GM21619 (cell line): ENCODE results near the gene HELB.

Experiments used
- ATAC-seq: cut with Tn5 transposase; IDR thresholded peaks from one replicate; pipeline ENCODE4 v1.9.1; 2021; ENCODE audit not compliant: unreplicated experiment

The HELB gene

DNA sequence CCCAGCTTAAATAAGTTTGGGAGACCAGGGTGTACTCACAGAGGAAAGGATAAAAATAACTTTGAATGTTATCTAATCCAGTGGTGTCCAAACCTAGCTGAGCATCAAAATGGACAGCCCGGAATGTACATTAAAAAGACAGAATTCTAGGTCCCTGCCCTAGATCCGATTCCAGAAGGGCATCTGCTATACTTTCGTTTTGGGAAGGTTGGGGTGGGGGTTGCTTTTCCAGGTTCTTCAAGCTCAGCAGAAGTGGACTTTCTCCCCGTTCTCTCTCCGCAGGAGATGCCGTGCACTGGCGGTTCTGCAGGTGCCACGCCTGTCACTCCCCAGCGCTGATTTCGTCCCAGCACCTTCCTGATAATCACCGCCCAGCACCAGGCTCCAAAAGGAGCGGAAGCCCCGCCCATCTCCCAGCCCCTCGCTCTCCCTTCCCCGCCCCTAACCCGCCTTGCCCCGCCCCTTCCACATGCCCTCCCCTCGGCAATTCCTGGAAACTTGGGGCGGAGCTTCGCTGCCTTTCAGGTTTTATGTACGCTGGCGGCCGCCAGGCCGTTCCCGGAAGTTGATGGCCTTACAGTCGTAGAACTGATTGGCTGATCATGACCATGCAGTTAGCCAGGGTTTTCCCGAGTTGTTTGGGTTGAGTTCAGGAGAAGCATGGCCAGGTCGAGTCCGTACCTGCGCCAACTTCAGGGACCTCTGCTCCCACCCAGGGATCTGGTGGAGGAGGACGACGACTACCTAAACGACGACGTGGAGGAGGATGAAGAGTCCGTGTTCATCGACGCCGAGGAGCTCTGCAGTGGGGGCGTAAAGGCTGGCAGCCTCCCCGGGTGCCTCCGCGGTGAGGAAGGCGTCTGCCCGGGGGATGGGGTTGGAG is at the start of gene HELB:
TSS of gene HELB (plus strand) at position 550 of the 883 bp plus-strand sequence. CDS start at position 661, 111 bp downstream.
- peak; percentile 92 for ATAC-seq

DNA sequence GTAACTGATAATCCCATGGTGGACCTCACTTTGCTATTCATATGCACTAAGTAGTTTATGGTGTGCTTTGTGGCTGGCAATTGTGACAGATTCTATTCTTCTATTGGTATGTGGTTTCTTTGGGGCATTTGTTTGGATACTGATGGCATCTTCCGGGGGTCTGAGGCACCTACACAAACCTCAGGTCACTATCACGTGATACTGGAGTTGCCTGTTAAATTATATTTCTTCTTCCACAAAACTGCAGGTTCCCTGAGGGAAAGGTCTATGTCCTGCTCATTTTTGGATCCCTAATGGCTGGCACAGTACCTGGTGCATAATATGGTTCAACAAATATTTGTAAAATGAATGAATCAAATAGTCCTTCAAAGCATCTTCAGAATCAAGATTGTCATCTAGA is 49.5 kb upstream of the HELB start:
- no peak for ATAC-seq

DNA sequence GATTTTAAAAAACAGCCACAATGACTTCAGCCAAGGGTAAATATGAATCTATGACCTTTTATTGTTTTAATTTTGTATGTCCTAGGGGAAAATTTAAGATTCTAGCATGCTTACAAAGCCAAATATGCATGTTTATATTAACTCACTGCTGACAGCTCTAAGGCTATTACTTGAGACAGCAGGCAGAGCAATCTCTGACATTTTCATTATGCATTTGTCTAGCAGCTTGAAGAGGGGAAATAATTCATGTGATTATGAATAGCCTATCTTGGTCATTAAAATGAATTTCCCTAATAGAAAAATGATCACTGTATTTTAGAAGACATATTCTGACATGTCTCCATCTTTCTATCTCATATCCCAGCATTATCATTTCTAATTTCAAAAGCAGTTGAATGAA is 46.6 kb upstream of the HELB start:
- no peak for ATAC-seq

DNA sequence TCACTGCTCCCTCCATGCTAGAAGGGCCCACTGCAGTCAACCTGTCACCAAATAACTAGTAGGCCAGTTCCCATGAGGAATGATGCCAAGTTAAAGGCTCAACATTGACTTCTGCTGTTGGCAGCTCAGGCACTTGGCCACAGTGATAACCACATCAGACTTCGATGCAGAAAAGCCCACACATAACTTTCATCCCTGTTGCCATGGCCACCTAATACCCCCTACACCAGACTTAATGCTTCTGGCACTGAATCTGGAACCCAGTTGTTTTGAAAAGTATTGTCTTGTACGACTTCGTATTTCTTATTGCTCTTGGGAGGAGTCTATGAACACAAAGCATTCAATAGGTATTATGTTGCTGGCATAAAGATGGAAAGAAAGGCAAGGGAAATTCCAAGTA is 44.3 kb upstream of the HELB start:
- ATAC-seq: no peak

DNA sequence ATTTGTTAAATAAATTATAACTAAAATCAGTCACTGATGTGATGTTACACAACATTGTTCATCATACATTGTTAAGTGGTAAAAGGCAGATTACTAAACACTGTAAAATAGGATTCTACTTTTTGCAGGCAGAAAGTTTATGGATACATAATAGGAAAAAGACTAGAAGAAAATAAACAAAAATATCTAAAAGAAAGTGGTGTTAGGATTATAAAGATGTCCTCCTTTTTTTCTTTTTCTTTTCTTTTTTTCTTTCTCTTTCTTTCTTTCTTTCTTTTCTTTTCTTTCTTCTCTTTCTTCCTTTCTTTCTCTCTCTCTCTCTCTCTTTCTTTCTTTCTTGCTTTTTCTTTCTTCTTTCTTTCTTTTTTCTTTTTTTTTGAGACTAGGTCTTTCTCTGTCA is 39.6 kb upstream of the HELB start:
- ATAC-seq: no peak

DNA sequence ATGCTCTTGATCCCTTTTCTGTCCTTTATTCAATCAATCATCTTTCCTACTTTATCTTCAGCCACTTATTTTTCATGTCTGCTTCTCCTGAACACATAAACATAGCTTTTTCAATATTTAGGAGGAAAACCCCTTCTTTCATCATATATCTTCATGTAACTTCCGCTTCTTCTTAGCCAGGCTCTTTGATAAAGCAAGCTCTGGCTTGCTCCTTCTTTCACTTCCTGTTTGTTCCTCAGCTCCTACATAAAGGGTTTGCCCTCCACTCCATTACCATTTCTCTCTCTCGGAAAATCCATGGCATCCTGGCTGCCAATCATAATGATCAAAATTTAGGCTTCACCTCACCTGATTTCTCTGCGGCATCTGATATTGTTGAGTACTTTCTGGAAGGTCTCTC is 33.7 kb upstream of the HELB start:
- ATAC-seq: no peak

DNA sequence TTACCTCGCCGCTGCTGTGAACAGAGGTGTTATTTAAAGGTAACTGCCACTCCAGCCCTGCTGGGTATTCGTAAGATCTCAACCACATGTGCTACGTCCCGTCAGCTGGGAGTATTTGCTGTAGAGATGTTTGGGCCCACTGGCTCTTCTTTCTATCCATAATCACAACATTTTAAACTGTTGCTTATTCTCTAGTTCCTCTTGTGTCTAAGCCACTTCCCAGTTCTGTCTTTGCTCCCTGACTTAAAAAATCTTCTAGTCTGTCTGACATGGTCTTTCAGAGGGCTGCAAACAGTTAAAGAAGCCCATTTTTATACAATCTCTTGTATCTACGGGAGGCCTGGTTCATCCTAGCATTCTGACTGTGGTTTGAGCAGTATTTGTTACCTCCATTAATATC is 33.2 kb upstream of the HELB start:
- ATAC-seq: no peak

DNA sequence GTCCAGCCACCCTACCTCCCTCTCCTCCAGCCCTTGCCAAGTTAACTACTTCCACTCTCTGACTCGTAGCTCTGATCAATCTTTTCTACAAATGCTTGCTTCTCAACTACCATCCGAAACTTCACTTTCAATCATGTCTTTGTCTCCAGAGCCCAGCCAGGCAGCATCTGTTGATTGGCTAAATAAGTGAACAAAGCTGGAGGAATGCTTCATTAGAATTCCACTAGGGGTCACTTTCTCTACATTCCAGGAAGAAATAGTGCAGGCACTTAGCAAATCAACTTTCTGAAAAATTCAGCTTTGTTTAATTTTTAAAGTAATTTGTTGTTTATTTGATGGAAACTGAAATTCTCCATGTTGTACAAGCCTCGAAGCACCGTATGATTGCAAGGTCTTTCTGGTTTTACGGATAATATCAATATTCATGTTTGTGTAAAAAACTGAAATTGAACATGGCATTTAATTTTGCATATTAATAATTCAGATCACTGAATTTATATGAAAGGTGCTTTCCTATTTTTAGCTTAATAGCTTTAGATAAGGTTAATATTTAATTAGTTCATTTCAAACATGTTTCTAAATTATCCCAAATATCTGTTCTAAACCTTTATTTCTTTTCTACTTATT is 32.4 kb upstream of the HELB start:
- ATAC-seq: no peak

DNA sequence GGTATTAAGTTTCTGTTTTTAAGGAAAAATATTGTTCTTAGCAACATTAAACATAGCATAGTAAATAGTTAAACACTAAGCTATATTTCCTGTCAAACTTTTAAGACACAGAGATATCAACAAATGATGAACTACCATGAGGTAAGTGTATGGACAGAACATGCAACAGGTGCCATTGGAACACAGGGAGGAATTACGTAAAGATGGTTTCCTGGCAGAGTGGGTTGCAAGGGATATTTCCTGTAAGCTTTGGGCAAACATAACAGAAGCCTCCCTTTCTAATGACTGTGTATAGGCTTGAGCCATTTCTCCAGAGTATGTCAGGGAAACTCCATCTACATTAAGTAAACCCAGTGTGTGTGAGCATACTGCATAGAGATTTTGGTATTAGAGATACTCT is 31.7 kb upstream of the HELB start:
- ATAC-seq: no peak

DNA sequence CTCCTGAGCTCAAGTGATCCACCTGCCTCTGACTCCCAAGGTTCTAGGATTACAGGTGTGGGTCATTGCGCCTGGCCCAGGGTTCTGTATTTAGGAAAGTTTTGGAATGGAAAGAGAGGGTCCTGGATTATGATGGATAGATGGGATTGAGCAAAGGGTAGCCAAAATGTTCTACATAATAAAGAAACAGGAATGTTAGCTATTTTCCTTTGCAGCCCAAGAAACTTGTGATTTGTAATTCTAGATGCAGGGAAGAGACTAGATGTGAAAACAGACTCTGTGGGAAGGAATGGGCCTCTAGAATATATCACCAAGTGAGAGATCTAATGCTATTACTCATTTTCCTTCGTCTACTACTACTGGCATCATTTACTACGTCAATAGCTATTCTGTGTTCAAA is 29.6 kb upstream of the HELB start:
- no peak for ATAC-seq

DNA sequence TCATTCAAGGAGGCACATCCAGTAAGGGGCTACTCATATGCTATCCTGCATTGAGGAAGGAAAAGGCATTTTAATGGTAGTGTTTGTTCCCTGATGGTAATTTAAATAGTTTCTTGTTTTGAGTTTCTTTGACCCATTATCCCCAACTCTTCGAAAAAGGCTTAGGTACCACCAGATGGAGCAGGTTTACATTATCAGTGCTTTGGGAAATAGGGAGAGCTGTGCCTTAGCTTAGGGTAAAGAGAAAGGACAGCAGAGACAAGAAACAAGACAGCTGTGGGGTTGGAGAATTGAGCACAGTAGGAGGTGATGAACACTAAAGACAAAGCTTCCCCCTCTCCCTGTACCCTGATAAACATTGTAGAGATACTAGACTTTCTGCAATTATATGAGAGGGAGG is 29.1 kb upstream of the HELB start:
- no peak for ATAC-seq

DNA sequence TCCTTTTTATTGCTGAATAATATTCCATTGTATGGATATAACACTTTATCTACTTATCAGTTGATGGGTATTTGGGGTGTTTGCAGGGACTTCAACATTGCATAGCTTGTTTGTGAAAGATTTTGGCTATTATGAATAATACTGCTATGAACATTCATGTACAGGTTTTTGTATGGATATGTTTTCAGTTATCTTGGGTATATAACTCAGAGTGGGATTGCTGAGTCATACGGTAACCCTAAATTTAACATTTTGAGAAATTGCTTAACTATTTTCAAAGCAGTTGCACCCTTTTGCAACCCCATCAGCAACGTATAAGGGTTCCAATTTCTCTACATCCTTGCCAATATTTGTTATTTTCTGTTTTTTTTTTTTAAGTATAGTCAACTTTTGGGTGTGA is 27.3 kb upstream of the HELB start:
- ATAC-seq: no peak

DNA sequence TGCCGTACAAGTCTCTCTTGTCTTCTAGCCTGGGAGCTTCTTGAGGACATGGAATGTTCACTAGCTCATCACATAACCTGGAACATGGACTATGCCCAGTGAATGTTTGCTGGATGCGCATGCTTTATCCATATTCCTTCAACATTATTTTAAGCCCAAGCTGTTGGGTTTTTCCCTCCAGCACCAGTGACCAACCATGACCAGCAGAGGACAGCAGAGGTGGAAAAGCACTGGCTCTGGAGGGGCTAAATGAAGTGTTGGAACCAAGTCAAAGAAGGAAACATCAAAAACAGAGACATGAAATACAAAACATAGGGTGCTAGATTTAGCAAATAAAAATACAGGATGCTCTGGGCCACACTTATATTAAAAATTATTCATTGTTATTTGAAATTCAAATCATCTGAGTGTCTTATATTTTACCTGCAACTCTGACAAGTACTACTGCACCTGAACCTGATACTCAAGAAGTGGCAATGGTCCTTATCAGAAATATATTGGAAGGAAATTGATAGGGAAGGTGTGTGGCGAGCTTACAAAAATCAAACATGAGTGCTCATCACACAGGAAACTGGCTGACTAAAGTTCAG is 23.1 kb upstream of the HELB start:
- no peak for ATAC-seq

DNA sequence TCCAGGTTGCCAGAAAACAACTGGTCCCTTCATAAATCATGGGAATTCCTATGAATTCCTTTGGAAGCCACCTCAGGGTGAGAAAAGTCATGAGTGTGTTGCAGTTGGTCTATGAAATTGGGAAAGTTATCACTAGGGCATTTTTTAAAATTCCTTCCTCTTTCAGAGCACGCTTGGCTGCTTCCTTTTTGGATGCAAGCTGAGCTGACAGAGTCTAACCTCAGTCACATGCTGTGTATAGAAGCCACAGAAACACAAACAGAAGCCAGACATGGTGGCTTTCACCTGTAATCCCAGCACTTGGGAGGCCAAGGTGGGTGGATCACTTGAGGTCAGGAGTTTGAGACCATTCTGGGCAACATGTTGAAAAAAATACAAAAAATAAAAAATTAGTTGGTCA is 21.7 kb upstream of the HELB start:
- no peak for ATAC-seq

DNA sequence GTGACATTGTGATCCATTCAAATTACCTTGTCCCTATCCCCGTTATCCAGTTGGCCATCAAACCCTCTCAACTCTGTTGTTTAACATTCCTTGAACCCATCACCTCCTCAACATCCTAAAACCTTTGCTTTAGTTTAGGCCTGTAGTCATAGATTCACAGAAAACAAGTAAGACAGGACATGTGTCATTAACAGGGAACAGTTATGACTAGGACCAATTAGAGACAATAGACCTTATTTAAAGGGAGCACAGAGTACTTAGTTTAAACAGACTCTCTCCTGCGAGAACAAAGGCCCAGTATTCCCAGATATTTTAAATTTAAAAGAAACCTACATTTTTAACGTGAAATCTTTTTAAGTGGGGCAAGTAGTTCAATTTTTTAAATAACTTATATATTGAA is 20.0 kb upstream of the HELB start:
- ATAC-seq: no peak

DNA sequence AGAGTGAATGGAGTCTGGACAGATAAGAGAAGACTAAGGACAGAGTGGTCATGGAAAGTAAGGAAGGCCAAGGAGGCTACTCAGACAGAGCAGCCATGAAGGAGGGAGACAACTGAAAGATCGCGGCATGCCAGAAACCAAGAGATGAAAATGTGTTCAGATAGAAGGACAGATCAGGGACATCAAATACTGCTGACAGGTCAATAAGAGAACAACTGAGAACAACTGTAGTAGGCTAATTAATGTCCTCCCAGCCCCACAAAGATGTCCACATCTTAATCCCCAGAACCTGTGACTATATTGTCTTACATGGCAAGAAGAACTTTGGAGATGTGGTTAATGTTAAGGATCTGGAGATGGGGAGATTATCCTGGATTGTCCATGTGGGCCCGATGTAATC is 15.0 kb upstream of the HELB start:
- no peak for ATAC-seq

DNA sequence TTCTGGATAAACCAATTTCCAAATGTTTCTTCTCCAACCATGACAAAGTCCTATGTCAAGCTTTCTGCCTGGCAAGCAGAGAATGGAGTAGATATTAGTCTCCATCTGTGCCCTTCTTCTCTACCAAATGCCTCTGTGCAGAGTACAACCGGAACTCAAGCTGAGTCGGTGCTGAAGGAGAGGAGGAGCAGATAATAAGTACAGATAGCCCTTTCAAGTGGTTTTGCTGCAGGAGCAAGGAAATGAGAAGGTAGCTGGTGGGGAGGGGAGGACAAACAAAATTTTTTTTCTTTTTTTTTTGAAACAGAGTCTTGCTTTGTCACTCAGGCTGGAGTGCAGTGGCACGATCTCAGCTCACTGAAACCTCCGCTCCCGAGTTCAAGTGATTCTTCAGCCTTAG is 14.2 kb upstream of the HELB start:
- no peak for ATAC-seq

DNA sequence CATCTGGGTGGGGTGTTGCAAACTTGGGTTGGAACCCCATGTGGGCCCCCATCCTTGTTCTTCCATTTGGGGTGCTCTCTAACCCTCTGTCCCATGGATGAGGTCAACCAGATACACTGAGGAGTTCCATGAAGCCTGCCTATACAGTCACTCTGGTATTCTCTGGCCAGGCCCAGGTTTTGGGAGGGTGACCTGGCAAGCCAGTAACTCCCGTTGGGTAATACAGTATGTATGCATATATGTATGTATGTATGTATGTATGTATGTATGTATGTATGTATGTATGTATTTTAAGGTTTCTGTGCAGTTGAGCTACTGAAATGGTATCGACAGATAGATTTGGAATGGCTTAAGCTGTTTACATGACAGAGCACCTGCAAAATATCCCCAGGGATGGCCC is 12.8 kb upstream of the HELB start:
- ATAC-seq: no peak

DNA sequence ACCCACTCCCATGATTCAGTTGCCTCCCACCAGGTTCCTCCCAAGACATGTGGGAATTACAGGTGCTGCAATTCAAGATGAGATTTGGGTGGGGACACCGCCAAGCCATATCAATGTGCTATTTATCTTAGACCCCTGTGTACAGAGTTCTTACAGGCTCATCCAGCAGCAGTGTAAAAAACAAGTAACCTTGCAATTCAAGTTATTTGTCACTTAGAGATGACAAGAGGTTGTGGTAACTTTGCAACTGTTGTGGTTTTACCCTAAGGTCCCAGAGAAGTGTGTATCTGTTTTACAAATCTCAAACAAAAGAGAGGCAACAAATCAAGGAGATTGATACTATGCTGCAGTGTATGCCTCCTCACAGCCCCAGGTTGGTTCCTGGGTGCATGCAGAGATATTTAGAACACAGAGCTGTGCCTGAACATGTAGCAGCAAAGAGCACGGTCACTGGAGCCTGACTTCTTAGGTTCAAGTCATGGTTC is 11.5 kb upstream of the HELB start:
- no peak for ATAC-seq

DNA sequence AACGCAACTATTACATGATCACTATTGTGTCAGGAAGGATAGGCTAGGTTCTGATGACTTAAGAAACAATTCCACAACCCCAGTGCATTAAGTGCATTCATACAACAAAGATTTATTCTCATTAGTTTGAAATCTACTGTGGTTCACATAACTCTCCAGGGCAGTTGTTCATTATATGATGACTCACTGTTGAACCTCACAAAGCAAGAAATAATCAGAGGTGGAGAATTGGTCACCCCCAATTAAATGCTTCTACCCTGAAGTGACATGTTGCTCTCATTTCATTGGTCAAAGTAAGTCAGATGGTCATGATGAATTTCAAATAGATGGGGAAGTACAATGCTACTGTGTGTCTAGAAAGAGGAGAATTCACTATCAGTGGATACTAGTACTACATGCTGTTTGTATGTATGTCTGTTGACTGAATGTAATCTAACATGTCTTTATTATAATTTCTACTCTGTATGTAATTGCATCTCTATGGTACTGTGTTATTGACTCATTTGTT is 6.1 kb upstream of the HELB start:
- no peak for ATAC-seq

DNA sequence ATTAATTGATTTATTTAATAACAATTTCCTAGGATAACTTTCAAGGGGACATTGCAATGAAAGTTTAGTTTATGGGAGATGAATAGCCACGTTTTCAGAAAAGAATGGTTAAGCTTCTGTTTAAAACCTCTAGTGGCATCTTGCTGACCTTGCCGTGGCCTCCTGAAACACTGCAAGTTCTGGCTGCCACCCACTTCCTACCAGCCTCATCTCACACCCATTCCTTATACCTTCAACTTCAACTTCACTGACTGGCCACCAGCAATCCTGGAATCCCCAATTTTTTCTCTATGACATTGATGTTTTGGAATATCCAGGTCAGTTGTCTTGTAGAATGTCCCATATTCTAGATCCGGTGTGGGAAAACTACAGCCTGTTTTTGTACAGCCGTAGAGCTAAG is 5.2 kb upstream of the HELB start:
- no peak for ATAC-seq

DNA sequence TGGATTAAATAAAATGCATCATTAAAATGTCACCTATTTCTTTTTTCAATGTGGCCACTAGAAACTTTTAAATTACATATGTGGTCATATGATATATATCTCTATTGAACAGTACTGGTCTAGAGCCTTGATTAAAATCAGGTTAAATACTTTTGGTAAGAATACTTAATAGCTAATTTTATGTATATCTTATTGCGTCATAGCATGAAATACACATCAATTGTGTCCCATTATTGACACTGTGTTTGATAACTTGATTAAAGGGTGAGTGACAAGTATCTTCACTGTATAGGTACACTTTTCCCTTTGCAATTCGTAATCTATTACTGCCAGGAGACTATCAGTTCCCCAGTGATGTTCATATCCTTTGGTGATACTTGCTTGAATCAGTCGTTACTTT is 4.4 kb upstream of the HELB start:
- ATAC-seq: no peak
